Testis (tissue), 2 donors: ENCODE measurements around the gene ACBD6.

Experiments
- CTCF ChIP-seq, 3 experiments: fragments of 450-650 bp in 2 of 3; fragments of 200-600 bp in 1 of 3; sonication (generic) in 1 of 3; IDR thresholded peaks; one replicate each; pipeline ENCODE4 v1.5.1; 2016 to 2019; ENCODE audit warnings: antibody characterized with exemption in 3 of 3, mild to moderate bottlenecking in 2 of 3, moderate library complexity in 1 of 3
- POLR2A ChIP-seq: fragments of 450-650 bp; IDR thresholded peaks from one replicate; pipeline ENCODE4 v1.6.1; 2017; ENCODE audit warnings: antibody characterized with exemption, mild to moderate bottlenecking, moderate library complexity

- TF ChIP-seq CTCF (IDR thresholded peaks at IDR 0.05) (no peak), POLR2A (no peak)
These were observed 62.0 kb downstream of the ACBD6 start for GRCh38 chr1:180440335-180440734.
